Upper lobe of left lung (tissue), 6 donors: ENCODE results near the gene MYL4. TPM values are rescaled to one million over a fixed set of nuclear protein-coding genes. Genes with fewer than 3 reads are reported as not detected.

Source experiments
- ATAC-seq, 2 donors: fragments of 200-7000 bp; cut with Tn5 transposase; one replicate each; pipeline ENCODE4 v1.9.1; 2022; ENCODE audit warnings: mild to moderate bottlenecking in 2 of 2, moderate library complexity in 2 of 2; ENCODE audit not compliant: low FRiP score in 2 of 2
- DNase-seq, 2 donors: peaks; one replicate each; pipeline ENCODE4 v3.0.0-alpha.2; 2019 to 2020
- H3K27ac ChIP-seq, 4 donors: fragments of 200-600 bp; sonication (generic); one replicate each; pipeline ENCODE4 v1.5.1; 2016 to 2019
- H3K27me3 ChIP-seq, 4 donors: fragments of 200-600 bp; sonication (generic); one replicate each; pipeline ENCODE4 v1.5.1; 2017 to 2019
- H3K36me3 ChIP-seq, 4 donors: fragments of 200-600 bp; sonication (generic); one replicate each; pipeline ENCODE4 v1.5.1; 2016 to 2019
- H3K4me1 ChIP-seq, 4 donors: fragments of 200-600 bp; sonication (generic); one replicate each; pipeline ENCODE4 v1.5.1; 2018 to 2019
- H3K4me3 ChIP-seq, 4 donors: fragments of 200-600 bp; sonication (generic); one replicate each; pipeline ENCODE4 v1.5.1; 2017 to 2019; ENCODE audit warnings: mild to moderate bottlenecking in 2 of 4, moderate library complexity in 1 of 4
- H3K9me3 ChIP-seq, 4 donors: fragments of 200-600 bp; sonication (generic); one replicate each; pipeline ENCODE4 v1.5.1; 2018 to 2019
- CTCF ChIP-seq, 6 experiments: fragments of 450-650 bp in 4 of 6; fragments of 200-600 bp in 2 of 6; sonication (generic) in 2 of 6; IDR thresholded peaks; one replicate each; pipeline ENCODE4 v1.5.1; 2016 to 2019; ENCODE audit warnings: antibody characterized with exemption in 6 of 6
- EP300 ChIP-seq, 4 donors: sonication (generic); formaldehyde crosslinking; IDR thresholded peaks; one replicate each; pipeline ENCODE4 v1.5.1; 2017; ENCODE audit warnings: antibody characterized with exemption in 4 of 4, control low read depth in 2 of 4
- POLR2A ChIP-seq, 4 donors: fragments of 450-650 bp; IDR thresholded peaks; one replicate each; pipeline ENCODE4 v1.5.1; 2016 to 2017; ENCODE audit warnings: antibody characterized with exemption in 4 of 4, mild to moderate bottlenecking in 2 of 4
- POLR2AphosphoS5 ChIP-seq, 2 donors: sonication (generic); formaldehyde crosslinking; IDR thresholded peaks; one replicate each; pipeline ENCODE4 v1.5.1; 2017; ENCODE audit warnings: antibody characterized with exemption in 2 of 2
- WGBS, 2 donors: methylation state at CpG; one replicate each; pipeline ENCODE4 v1.1.5; 2017 to 2018; 5-methylcytosine and 5-hydroxymethylcytosine counted together
- total RNA-seq, 6 donors: library from RNA; depleted of rRNA in 4 of 6; stranded (reverse); fragments of >200 nt in 4 of 6; gene quantifications; one replicate each; pipeline versions ENCODE4 v1.1.0 to v1.2.1, GENCODE V29; 2016 to 2021
- donor health status: DM: no; HTN: no; CAD: no; lungs with moderate emphysema.
- donor health status: DM: no; HTN: yes; CAD: no; lungs with severe emphysema.

Gene MYL4
- total RNA-seq, 6 donors from 2014 or later = 1.4 to 3.1 (median 1.6) TPM; not detected in 3

GRCh38 chr17:47227862-47228261 lies 18.7 kb downstream of the MYL4 start:
- 74 to 78% methylated on average over 2 of the region's 2 CpGs for WGBS, 2 donors
- TF ChIP-seq POLR2AphosphoS5 (IDR thresholded peaks at IDR 0.05) = no peak
- TF ChIP-seq EP300 (IDR thresholded peaks at IDR 0.05) = no peak
- TF ChIP-seq CTCF (IDR thresholded peaks at IDR 0.05) = no peak
- no peak for TF ChIP-seq POLR2A (IDR thresholded peaks at IDR 0.05)
- no peak for DNase-seq
- ATAC-seq = no peak
- Histone ChIP-seq H3K27me3 (no peaks in the 10 kb centered on the region), H3K27ac (no peak overlapping the region), H3K4me3 (no peak overlapping the region), H3K36me3 (no peaks in the 10 kb centered on the region), H3K4me1 (peaks cover 30 to 43% (median 38%) of the 10 kb centered on the region in 4 donors), H3K9me3 (no peaks in the 10 kb centered on the region)

- TF ChIP-seq CTCF (IDR thresholded peaks at IDR 0.05) = peak; percentile 92 to 98 (median 96)
- no peak for TF ChIP-seq POLR2A (IDR thresholded peaks at IDR 0.05)
- peak; percentile 28 to 50 for TF ChIP-seq POLR2AphosphoS5 (IDR thresholded peaks at IDR 0.05)
- no peak for TF ChIP-seq EP300 (IDR thresholded peaks at IDR 0.05)
- Histone ChIP-seq H3K4me3 (peak overlapping the region in 2 of 4 donors; percentile 13 to 31), H3K36me3 (no peaks in the 10 kb centered on the region), H3K27me3 (no peaks in the 10 kb centered on the region), H3K9me3 (no peaks in the 10 kb centered on the region), H3K4me1 (peaks cover 21 to 30% (median 26%) of the 10 kb centered on the region in 4 donors), H3K27ac (peak overlapping the region in 1 of 4 donors; percentile 23)
- ATAC-seq = peak; percentile 89 to 94
- DNase-seq = peak in 1 of 2 donors; percentile 88
- 11 to 12% methylated on average over 22 of the region's 22 CpGs for WGBS, 2 donors
Measured at GRCh38 chr17:47229535-47230443, 20.6 kb downstream of the MYL4 start.

GRCh38 chr17:47230864-47231263 lies 21.7 kb downstream of the MYL4 start:
- TF ChIP-seq POLR2A (IDR thresholded peaks at IDR 0.05) (no peak), EP300 (IDR thresholded peaks at IDR 0.05) (no peak), CTCF (IDR thresholded peaks at IDR 0.05) (no peak), POLR2AphosphoS5 (IDR thresholded peaks at IDR 0.05) (no peak)
- Histone ChIP-seq H3K27ac (no peak overlapping the region), H3K9me3 (no peaks in the 10 kb centered on the region), H3K4me1 (peaks cover 10 to 19% (median 16%) of the 10 kb centered on the region in 4 donors), H3K27me3 (no peaks in the 10 kb centered on the region), H3K4me3 (no peak overlapping the region), H3K36me3 (no peaks in the 10 kb centered on the region)
- DNase-seq = no peak
- 84 to 93% methylated on average over 10 of the region's 10 CpGs for WGBS, 2 donors
- ATAC-seq = no peak

GRCh38 chr17:47231334-47231733 lies 22.2 kb downstream of the MYL4 start:
- TF ChIP-seq POLR2AphosphoS5 (IDR thresholded peaks at IDR 0.05) = no peak
- TF ChIP-seq POLR2A (IDR thresholded peaks at IDR 0.05) = no peak
- TF ChIP-seq EP300 (IDR thresholded peaks at IDR 0.05) = no peak
- TF ChIP-seq CTCF (IDR thresholded peaks at IDR 0.05) = no peak
- Histone ChIP-seq H3K9me3 (no peaks in the 10 kb centered on the region), H3K4me1 (peaks cover 5 to 14% (median 12%) of the 10 kb centered on the region in 4 donors), H3K36me3 (no peaks in the 10 kb centered on the region), H3K27ac (no peak overlapping the region), H3K4me3 (no peak overlapping the region), H3K27me3 (no peaks in the 10 kb centered on the region)
- DNase-seq (no peak), ATAC-seq (no peak)
- WGBS, 2 donors = 76 to 78% methylated on average over 3 of the region's 3 CpGs
